SU-DHL-6 (cell line): ENCODE measurements around the gene RASA1.

Experiments used
- H2AFZ ChIP-seq: fragments of 200-600 bp; sonication (generic); 2 replicates; pipeline ENCODE4 v1.6.1; 2014; ENCODE audit warnings: low read depth, mild to moderate bottlenecking, moderate library complexity, mixed read lengths, antibody characterized with exemption, low read length; ENCODE audit not compliant: severe bottlenecking
- H3F3A ChIP-seq: fragments of 200-600 bp; shearing (Covaris generic); 2 replicates; pipeline ENCODE4 v1.6.0; 2016; ENCODE audit warnings: antibody characterized with exemption, mild to moderate bottlenecking; ENCODE audit not compliant: insufficient read depth
- H3K27ac ChIP-seq: fragments of 200-600 bp; sonication (generic); 2 replicates; pipeline ENCODE4 v1.5.1; 2016; ENCODE audit warnings: low read depth, mild to moderate bottlenecking, low read length, moderate library complexity, mixed read lengths
- H3K27me3 ChIP-seq: fragments of 200-600 bp; sonication (generic), shearing (Covaris generic); 2 replicates; pipeline ENCODE4 v1.6.0; 2014; ENCODE audit warnings: mild to moderate bottlenecking, low read length
- H3K36me3 ChIP-seq: fragments of 200-600 bp; sonication (generic); 2 replicates; pipeline ENCODE4 v1.6.1; 2014; ENCODE audit warnings: mild to moderate bottlenecking, low read length, mixed read lengths
- H3K4me2 ChIP-seq: fragments of 300-600, 200-600 bp; shearing (Covaris generic), sonication (generic); 2 replicates; pipeline ENCODE4 v1.6.0; 2014; ENCODE audit warnings: low read length, low read depth, mild to moderate bottlenecking; ENCODE audit not compliant: poor library complexity, severe bottlenecking
- H3K4me3 ChIP-seq: fragments of 200-600 bp; sonication (generic); 2 replicates; pipeline ENCODE4 v1.5.1; 2014; ENCODE audit warnings: antibody characterized with exemption, low read length, mild to moderate bottlenecking, mixed read lengths; ENCODE audit not compliant: insufficient read depth, poor library complexity, severe bottlenecking
- H3K79me2 ChIP-seq: fragments of 200-600 bp; sonication (generic); 2 replicates; pipeline ENCODE4 v1.6.1; 2014; ENCODE audit warnings: mild to moderate bottlenecking, low read length, moderate library complexity; ENCODE audit not compliant: insufficient read depth
- H3K9ac ChIP-seq: fragments of 200-600 bp; sonication (generic); 2 replicates; pipeline ENCODE4 v1.7.0; 2014; ENCODE audit warnings: mild to moderate bottlenecking, low read length
- H3K9me2 ChIP-seq: fragments of 200-600 bp; sonication (generic); replicated peaks from 2 replicates; pipeline ENCODE4 v1.6.1; 2014; ENCODE audit warnings: low read length; ENCODE audit not compliant: insufficient read depth
- H3K9me3 ChIP-seq: fragments of 200-600 bp; sonication (generic); 2 replicates; pipeline ENCODE4 v1.6.1; 2014; ENCODE audit warnings: low read length, mixed read lengths; ENCODE audit not compliant: insufficient read depth
- H4K20me1 ChIP-seq: fragments of 200-600 bp; sonication (generic); 2 replicates; pipeline ENCODE4 v1.6.1; 2014; ENCODE audit warnings: low read depth, mild to moderate bottlenecking, antibody characterized with exemption, low read length, moderate library complexity, mixed read lengths
- CTCF ChIP-seq: fragments of 200-600 bp; sonication (generic); IDR thresholded peaks from one replicate; pipeline ENCODE4 v1.5.1; 2017; ENCODE audit warnings: antibody characterized with exemption, mild to moderate bottlenecking, low read length, moderate library complexity; ENCODE audit not compliant: insufficient read depth, poor library complexity, severe bottlenecking
- EZH2phosphoT487 ChIP-seq: fragments of 200-600 bp; sonication (generic), shearing (Covaris generic); conservative IDR thresholded peaks from 2 replicates; pipeline ENCODE4 v1.6.1; 2018; ENCODE audit warnings: mild to moderate bottlenecking, antibody characterized with exemption, low read length, moderate library complexity, mixed read lengths

The RASA1 gene

DNA sequence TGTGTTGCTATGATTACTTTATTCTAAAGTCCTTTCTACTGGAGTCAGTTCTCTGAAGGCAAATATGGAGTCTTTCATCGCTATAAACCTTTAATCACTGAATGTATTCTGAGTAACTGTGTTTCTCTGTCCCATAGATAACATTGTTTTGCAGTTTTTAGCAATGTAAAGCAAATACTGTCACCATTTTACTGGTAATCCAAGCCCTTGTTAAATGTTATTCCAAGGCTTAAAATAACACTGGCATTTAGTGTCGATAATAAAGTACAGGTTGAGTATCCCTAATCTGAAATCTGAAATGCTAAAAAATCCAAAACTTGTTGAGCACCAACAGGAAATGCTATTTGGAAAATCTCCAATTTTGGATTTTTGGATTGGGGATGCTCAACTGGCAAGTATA lies 120.4 kb downstream of the RASA1 start:
- no peak overlapping the region for H3K4me2 ChIP-seq
- no peaks in the 10 kb centered on the region for H3K27me3 ChIP-seq
- TF ChIP-seq EZH2phosphoT487: no peak
- TF ChIP-seq CTCF: no peak
- H2AFZ ChIP-seq: no peak overlapping the region
- H3K9me2 ChIP-seq: no peaks in the 10 kb centered on the region
- no peak overlapping the region for H3K4me3 ChIP-seq
- peaks cover 14% of the 10 kb centered on the region for H3F3A ChIP-seq
- H3K79me2 ChIP-seq: no peaks in the 10 kb centered on the region
- H3K36me3 ChIP-seq: peaks cover 71% of the 10 kb centered on the region
- no peaks in the 10 kb centered on the region; the same call in 1 of the 2 replicates for H4K20me1 ChIP-seq
- H3K9ac ChIP-seq: no peak overlapping the region
- H3K9me3 ChIP-seq: no peaks in the 10 kb centered on the region
- H3K27ac ChIP-seq: no peak overlapping the region

DNA sequence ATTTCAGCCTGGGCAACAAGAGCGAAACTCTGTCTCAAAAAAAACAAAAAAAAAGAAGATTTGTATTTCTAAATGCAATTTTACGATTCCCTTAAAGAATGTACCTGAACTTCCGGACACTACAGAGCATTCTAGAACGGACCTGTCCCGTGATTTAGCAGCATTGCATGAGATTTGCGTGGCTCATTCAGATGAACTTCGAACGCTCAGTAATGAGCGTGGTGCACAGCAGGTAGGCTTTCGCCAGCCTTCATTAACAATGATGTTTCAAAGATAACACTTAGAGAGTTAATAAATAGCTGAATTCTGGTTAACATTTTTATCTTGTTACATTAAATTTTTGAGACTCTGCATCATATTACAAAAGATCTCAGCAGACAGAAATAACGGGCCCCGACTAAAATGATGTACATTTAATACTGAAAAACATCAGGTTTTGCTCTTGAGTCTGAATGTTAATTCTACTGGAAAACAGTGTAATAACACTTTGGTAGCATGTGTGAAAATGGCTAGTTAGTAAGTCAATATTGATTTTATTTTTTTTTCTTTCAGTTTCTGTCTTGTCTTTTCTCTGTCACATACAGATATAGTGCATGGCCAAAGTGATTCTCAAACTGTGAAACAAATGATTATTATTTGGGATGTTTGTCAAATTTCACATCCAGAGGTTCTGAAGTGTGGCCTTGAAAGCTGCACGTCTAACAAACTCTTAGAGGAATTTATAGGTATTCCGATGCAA lies 121.8 kb downstream of the RASA1 start:
- Histone ChIP-seq H3K4me3 (no peak overlapping the region), H3K9me2 (no peaks in the 10 kb centered on the region), H3F3A (peaks cover 9% of the 10 kb centered on the region), H3K79me2 (no peaks in the 10 kb centered on the region), H3K27ac (no peak overlapping the region), H3K4me2 (no peak overlapping the region), H3K27me3 (no peaks in the 10 kb centered on the region), H4K20me1 (no peaks in the 10 kb centered on the region; the same call in 1 of the 2 replicates), H3K9ac (no peak overlapping the region), H3K9me3 (no peaks in the 10 kb centered on the region), H2AFZ (no peak overlapping the region), H3K36me3 (peaks cover 70% of the 10 kb centered on the region)
- TF ChIP-seq EZH2phosphoT487 (no peak), CTCF (no peak)

GRCh38 chr5:87390075-87390474 lies 122.4 kb downstream of the RASA1 start:
- H2AFZ ChIP-seq: no peak overlapping the region
- H3K79me2 ChIP-seq: no peaks in the 10 kb centered on the region
- H3K4me2 ChIP-seq: no peak overlapping the region
- peaks cover 75% of the 10 kb centered on the region for H3K36me3 ChIP-seq
- no peaks in the 10 kb centered on the region for H3K27me3 ChIP-seq
- H3K27ac ChIP-seq: no peak overlapping the region
- no peak for TF ChIP-seq CTCF
- TF ChIP-seq EZH2phosphoT487: no peak
- H4K20me1 ChIP-seq: no peaks in the 10 kb centered on the region; the same call in 1 of the 2 replicates
- no peak overlapping the region for H3K9ac ChIP-seq
- peaks cover 9% of the 10 kb centered on the region for H3F3A ChIP-seq
- H3K9me3 ChIP-seq: no peaks in the 10 kb centered on the region
- H3K4me3 ChIP-seq: no peak overlapping the region
- H3K9me2 ChIP-seq: no peaks in the 10 kb centered on the region
